Hypothalamus (tissue), 51 donors: Measurements from ENCODE around the gene ADCY4.
"Not testable (repeated sequence)": the region's sequence is repeated elsewhere in the genome, so short reads cannot be mapped to it uniquely, and the experiment has no call there.

Experiments used
- DNase-seq, 51 donors: peaks; one replicate each; lab custom pipeline; 2025; lab: John Stamatoyannopoulos, UW

ADCY4 gene

DNA sequence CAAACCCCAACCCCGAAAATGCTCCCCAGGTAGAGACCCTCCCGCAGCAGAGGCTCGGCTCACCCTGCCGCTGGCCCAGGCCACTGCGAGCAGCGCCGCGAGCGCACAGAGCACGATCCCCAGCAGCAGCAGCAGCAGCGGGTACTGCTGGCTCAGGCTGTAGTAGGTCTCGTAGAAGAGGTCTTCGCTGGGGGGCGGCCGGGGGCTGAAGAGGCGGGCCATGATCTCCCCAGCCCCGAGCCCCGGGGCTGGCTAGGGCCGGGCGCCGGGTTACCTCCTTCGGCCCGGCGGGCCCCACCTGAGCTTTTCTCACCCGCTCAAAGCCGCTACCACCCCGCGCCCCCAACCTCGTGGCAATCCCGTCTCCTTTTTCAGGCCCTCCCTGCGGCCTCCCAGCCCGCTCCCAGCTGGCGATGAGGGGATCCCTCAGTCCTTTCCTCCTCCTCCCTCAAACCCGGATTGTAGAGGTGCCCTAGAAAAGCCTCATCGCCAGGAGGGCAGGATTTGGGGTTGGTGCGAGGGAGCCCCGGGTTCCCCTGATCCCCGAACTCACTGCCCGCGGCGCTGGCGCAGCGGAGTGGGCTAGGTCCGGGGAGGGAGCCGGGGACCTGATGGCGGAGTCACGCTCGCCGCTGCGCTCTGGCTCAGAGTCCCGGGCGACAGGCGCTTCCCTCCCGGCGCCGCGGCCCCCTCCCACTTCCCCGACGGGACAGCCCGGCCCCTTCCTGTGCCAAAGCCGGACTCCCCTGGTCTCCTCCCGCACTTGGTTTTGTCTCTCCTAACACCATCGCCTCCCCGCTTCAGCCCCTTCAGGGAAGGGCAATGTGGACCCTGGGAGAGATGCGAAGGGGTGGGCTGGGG is at the start of gene ADCY4:
ADCY4 (minus strand) TSS at position 641 of the 861 bp plus-strand sequence; CDS start at position 222, 419 bp downstream.
- DNase-seq = no peak

DNA sequence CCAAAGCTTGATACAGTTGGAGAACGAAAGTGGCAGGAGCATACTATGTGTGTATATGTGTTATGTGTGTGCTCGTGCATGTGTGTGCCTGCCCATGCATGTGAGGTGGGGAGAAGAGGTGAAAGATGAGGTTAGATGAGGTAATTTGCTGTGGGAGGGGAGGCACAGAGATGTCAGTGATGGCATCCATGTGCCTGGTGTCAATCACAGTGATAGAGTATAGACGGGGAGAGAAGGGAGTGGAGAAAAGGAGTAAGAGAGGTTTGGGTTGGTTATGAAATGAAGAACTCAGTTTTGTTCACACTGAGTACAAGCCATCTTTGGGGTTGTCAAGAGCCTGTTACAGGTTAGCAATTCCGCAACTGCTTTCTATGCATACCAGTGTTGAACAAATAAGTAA is 49.3 kb upstream of the ADCY4 start:
- DNase-seq = no peak

DNA sequence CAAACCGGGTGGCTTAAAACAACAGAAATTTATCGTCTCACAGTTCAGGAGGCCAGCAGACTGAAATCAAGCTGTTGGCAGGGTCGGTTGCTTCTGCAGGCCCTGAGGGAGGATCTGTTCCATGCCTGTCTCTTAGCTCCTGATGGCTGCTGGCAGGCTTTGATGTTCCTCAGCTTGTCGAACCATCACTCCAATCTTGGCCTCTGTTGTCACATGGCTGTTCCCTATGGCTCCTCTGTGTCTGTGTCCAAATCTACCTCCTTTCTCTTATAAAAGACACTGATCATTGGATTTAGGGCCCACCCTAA is 47.1 kb upstream of the ADCY4 start:
- DNase-seq = no peak

DNA sequence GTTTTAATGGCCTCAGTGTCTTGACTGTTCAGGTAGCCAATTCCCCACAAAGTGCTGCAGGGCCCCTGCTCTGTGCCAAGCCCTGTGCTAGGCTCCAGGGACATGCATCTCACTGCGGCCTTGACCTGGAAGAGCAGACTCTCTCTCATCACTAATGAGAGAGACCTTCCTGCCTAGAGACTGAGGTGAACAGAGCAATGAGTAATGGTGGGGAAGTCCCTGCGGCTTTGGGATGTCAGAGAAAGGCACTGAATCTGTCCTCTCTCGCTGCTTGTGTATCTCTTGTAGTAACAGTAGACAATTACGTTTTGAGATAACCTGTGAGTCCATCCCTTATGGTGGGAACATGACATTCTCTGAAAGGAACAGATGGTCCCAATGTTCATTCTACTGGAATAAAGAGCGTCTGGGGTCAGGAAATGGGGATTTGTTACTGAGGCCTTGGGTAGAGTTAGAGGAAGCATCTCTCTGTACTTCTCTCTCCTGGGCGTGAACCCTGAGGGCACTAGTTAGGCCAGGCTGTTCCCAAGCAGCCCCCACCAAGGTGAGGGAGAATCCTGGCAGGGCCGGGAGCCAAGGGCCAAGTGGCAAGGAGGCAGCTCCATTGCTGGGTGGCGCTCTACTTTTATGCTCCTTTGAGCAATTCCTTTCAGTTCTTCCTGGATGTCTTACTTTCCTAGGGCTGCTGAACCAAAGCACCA is 46.6 kb upstream of the ADCY4 start:
- no peak for DNase-seq

DNA sequence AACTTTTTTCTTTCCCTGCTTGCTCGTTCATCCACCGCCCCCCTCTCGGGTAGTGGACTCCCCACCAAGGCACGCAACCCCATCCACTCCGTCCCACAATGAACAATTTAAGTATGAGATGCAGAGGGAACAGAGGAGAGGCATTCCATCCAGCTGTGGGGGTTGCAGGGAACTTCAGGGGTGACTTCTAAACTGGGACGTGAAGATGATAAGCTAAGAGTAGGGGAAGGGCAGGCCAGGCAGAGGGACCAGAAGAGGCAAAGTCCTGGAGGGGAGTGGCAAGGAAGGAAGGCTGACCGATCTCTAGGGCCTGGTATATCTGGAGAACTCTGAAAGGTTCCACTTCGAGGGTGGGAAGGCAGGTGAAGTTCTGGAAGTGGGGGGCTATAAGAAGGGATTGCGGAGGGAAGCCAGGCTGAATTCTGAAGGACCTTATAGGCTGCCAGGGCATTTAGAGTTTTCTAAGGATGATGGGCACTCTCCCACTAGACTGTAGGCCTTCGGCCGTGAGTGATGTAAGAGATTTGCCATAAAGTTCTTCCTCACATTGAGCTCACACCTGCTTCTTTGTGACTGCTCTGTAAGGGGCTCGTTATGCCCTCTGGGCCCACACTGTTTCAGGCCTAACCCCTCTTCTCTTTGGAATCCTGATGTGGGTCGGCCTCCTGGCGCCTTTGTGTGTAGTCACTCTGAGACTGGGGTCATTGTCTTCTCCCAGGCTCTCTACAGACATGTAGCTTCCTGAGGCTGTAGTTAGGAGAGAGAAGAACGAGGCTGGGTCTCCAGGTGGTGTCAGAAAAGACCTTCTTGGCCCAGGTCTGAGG is 45.2 kb upstream of the ADCY4 start:
- no peak for DNase-seq

DNA sequence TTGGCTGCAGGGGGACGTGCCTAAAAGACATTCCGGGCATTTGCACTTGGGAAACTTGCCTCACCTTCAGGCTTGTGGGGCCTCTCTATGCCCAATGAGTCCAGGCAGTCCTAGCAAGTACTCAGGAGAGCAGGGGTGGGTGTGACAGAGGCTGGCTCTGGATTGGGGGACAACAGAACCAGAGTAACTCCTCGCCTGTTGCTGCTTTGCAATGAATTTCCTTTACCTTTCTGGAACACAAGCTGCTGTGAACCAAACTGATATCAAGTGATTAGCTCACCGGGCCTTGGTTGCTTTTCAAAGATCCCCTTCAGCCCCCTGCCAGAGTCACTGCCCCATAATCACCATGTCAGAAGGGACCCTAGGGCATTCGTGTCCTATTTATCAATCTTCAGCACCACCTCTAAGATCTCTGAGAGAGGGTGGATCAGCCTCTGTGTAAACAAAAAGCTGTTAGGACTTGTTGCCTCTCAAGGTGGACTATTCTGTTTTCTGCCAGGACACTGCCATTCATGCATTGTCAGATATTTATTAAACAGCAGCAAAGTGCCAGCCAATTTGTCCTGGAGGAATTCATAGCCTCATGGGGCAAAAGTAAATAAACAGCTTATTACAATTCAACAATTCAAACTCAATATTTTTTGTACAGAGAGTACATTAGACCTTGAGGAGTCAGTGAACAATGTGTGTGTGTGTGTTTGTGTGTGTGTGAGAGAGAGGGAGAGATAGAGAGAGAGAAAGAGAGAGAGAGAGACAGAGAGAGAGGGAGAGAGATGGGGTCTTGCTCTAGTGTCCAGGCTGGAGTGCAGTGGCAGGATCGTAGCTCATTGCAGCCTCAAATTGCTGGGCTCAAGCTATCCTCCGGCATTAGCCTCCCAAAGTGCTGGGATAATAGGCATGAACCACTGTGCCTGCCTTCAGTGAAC is 44.4 kb upstream of the ADCY4 start:
- no peak for DNase-seq

DNA sequence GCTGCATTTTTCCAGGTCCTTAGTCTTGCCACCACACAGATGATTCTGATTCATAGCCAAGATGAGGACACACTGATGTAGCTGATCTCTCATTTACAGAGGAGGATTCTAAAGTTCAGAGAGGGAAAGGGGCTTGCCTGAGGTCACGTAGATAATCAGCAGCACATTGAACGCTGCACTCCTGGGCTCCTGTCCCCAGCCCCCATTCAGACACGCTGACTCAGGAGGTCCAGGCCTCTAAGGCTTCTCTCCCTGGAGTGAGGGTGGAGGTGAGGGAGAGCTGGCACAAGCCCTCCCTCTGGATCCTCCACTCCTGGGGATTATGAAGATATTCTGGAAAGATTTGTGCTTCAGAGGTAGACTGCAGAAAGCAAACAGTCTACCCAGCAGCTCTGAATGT is 43.5 kb upstream of the ADCY4 start:
- DNase-seq = no peak

DNA sequence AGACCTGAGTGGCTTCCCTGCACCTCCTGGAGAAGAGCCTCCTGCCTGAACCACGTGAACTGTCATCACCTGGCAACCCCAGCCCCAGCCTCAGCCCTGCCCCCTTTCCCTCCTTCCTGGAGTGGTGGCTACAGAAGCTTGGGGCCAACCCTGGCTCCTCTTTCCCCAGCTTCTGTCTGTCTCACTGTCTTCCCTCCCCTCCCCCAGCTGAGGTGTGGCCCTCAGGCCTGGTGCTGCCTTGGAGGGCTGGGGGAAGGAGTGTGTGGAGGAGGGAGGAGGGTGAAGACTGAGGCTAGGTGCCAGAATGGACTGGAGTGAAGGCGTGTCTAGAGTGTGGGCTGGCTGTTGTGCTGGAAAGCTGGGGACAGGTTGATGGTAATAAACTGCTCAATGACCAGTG is 42.8 kb upstream of the ADCY4 start:
- DNase-seq = no peak

DNA sequence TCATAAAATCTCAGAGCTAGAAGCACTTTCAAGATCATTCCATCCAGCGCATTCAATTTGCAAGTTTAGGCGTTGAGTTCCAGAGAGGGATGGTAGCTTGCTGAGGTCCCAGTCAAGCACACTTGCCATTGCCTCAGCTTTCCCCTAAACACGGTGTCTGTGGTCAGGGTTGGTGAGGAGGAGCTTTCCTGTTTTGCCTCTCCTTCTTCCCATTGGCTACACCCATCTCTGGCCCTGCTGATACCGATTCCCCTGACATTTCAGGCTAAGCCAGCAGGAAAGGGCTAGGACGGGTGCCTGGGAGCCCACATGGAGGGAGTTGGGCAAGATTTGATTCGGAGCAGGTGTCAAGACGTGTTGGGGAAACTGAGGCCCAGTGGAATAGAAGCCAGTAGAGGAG is 42.3 kb upstream of the ADCY4 start:
- DNase-seq = no peak

DNA sequence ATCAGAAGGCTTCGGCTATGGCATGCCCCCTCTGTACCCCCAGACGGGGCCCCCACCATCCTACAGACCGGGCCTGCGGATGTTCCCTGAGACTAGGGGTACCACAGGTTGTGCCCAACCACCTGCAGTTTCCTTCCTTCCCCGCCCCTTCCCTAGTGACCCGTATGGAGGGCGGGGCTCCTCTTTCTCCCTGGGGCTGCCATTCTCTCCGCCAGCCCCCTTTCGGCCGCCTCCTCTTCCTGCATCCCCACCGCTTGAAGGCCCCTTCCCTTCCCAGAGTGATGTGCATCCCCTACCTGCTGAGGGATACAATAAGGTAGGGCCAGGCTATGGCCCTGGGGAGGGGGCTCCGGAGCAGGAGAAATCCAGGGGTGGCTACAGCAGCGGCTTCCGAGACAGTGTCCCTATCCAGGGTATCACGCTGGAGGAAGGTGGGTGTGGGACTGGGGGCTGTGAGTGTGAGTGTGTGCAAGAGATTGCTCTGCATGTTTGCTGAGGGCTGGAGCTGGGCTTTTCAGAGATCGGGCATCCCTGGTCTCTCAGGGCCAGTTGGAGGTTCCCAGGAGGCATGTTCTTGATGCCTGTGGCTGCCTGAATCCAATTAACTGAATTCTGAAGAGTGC is 41.7 kb upstream of the ADCY4 start:
- no peak for DNase-seq

DNA sequence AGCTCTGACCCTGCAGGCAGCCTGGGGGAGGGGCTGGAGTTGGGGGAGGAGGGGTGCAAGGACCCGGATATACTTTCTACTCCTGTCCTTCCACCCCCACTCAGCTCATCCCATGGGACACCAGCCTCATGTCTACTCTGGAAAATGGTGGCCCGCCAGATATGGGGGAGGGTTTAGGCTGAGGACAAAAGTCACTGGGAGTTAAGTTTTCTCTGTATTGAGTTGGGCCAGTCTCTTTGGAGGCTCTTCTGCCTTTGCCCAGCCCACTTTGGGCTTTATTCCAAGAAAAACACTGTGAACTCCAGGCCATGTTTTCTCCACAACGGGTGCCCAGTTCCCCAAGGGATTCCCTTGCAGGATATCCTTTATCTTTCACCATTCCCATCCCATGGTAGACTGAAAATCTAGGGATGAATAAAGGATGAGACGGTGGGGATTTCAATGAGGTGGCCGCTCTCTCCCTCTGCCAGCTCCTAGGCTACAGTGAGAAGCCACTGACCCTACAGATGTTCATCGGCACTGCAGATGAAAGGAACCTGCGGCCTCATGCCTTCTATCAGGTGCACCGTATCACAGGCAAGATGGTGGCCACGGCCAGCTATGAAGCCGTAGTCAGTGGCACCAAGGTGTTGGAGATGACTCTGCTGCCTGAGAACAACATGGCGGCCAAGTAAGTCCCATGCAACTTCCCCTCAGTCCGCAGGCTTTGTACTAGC is 38.0 kb upstream of the ADCY4 start:
- no peak for DNase-seq

DNA sequence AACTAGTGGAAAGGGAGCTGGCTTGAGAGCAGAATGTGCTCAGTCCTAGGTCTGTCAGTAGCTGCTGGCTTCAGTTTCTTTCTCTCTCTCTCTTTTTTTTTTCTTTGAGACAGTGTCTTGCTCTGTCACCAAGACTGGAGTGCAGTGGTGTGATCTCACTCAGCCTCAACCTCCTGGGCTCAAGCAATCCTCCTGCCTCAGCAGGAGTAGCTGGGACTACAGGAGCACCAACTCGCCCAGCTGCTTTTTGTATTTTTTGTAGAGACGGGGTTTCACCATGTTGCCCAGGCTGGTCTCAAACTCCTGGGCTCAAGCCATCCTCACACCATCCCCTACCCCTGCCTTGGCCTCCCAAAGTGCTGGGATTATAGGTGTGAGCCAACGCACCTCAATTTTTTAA is 36.7 kb upstream of the ADCY4 start:
- DNase-seq = not testable (repeated sequence)

DNA sequence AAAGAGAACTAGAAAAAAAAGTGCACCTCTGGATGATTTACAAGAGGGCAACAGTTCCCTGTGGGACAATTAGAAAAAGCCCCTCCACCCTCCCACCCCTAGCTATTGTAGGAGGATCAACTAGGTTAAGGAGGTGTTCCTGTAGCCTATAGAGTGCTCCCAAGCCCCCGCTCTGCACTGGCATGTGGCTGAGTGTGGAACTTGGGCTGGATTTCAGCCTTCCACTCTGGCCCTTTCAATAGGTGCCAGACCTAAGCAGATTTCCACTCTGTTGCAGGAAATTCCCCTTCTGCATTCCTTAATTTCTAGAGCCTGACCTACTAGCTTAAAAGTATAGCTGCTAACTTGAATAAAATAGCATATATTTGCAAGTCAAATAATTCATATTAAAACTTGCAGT is 35.9 kb upstream of the ADCY4 start:
- no peak for DNase-seq

DNA sequence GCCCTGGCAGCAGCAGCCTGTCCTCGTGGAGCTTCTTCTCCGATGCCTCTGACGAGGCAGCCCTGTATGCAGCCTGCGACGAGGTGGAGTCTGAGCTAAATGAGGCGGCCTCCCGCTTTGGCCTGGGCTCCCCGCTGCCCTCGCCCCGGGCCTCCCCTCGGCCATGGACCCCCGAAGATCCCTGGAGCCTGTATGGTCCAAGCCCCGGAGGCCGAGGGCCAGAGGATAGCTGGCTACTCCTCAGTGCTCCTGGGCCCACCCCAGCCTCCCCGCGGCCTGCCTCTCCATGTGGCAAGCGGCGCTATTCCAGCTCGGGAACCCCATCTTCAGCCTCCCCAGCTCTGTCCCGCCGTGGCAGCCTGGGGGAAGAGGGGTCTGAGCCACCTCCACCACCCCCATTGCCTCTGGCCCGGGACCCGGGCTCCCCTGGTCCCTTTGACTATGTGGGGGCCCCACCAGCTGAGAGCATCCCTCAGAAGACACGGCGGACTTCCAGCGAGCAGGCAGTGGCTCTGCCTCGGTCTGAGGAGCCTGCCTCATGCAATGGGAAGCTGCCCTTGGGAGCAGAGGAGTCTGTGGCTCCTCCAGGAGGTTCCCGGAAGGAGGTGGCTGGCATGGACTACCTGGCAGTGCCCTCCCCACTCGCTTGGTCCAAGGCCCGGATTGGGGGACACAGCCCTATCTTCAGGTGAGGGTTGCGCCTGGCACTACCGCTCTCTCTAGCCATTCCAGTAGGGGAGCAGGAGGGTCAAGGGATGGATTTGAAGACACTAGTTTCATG is 35.2 kb upstream of the ADCY4 start:
- no peak for DNase-seq

DNA sequence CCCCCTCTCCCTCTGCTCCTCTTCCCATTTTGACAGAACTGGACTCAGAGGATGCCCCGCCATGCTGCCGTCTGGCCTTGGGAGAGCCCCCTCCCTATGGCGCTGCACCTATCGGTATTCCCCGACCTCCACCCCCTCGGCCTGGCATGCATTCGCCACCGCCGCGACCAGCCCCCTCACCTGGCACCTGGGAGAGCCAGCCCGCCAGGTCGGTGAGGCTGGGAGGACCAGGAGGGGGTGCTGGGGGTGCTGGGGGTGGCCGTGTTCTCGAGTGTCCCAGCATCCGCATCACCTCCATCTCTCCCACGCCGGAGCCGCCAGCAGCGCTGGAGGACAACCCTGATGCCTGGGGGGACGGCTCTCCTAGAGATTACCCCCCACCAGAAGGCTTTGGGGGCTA is 34.6 kb upstream of the ADCY4 start:
- DNase-seq = no peak

DNA sequence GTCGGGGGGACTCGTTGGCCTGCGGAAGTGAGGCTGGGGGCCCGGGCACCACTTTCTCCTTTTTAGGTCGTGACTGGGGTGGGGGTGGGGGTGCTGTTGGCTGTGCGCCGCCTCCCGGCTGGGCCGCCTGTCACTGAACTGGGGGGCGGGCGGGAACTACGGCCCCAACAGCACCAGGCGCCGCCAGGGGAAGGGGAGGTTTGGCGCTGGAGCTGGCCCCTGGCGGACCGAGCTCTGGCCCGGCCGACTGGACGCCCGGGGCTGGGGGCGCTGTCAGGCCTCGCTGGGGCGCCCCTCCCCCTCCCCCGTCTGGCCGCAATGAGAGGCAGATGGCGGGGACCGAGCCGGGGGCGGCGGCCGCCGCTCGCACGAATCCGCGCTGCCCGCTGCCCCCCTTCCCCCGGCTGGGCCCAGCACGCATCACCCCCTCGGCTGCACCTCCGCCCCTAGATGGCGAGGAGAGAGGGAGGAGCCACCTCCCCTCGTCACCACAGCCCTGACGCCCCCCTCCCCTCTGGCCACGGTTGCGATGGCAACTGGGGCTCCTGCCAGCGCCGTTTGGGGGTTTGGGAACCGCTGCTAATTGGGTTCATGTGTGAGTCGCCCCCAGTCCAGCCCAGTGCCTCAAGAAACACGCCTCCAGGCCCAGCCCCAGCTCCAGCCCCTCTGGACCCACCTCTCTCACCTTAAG is 33.8 kb upstream of the ADCY4 start:
- DNase-seq = peak in 27 of 51 donors; percentile 8 to 62 (median 40)

DNA sequence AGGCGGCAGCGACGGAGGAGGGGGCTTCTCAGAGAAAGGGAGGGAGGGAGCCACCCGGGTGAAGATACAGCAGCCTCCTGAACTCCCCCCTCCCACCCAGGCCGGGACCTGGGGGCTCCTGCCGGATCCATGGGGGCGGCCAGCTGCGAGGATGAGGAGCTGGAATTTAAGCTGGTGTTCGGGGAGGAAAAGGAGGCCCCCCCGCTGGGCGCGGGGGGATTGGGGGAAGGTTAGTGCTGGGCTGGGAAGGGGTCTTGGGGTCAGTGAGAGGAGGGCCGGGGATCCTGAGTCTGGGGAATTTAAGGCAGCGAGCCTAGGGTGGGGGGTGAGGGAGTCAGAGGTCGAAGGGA is 33.3 kb upstream of the ADCY4 start:
- no peak for DNase-seq
